K562 (cell line): ENCODE measurements around the gene TMEM132D. TPM values are rescaled to one million over a fixed set of nuclear protein-coding genes. Genes with fewer than 3 reads are reported as not detected.

Experiments
- ATAC-seq: fragments of 200-7000 bp; cut with Tn5 transposase; 3 replicates; pipeline ENCODE4 v1.9.1; 2020; ENCODE audit warnings: moderate library complexity
- BruUV-seq: library from RNA; stranded (reverse); fragments of 400-500 nt; replicated peaks from 2 replicates; lab custom pipeline; 2021; lab: Mats Ljungman, UMichigan
- CTCF ChIA-PET: fragments of 300-600 bp; formaldehyde crosslinking; extraction: SDS; loops from one replicate; lab custom pipeline; 2021; ENCODE audit warnings: low intra/inter-chr PET ratio; lab: Yijun Ruan, JAX
- POLR2A ChIA-PET: fragments of 300-600, 350-650 bp; sonication (Branson Sonifier 250); formaldehyde crosslinking; extraction: SDS; loops from one replicate; lab custom pipeline; 2021; ENCODE audit warnings: antibody characterized with exemption, inconsistent platforms; lab: Yijun Ruan, JAX
- DNase-seq, 4 experiments: peaks; one replicate each; pipeline versions ENCODE4 v3.0.0 to v3.0.0-alpha.2; 2011 to 2018; ENCODE audit warnings: low spot score in 3 of 4, mixed read lengths in 3 of 4; ENCODE audit errors: extremely low read depth in 1 of 4
- FAIRE-seq: peaks from 2 replicates; lab custom pipeline; 2011; peaks lifted over from hg19 to GRCh38; lab: Jason Lieb, UNC
- H2AFZ ChIP-seq: 2 replicates; pipeline ENCODE4 v1.6.0; 2011; ENCODE audit warnings: low read depth, low read length, control low read depth, inconsistent platforms
- H3K27ac ChIP-seq: fragments of 200-600 bp; 3 replicates; pipeline ENCODE4 v1.8.0; 2011; ENCODE audit warnings: low read depth, mild to moderate bottlenecking, control low read depth, inconsistent platforms, low read length, moderate library complexity, mixed read lengths; ENCODE audit errors: extremely low read depth
- H3K27me3 ChIP-seq, 2 experiments: fragments of 300-600 bp in 1 of 2; 2 replicates in 1 of 2; 3 replicates in 1 of 2; pipeline versions ENCODE4 v1.6.0 to v1.8.0; 2011; ENCODE audit warnings: inconsistent platforms in 2 of 2, low read length in 2 of 2, mild to moderate bottlenecking in 1 of 2, mixed read lengths in 1 of 2, moderate library complexity in 1 of 2; ENCODE audit not compliant: control insufficient read depth in 2 of 2, insufficient read depth in 2 of 2
- H3K36me3 ChIP-seq: fragments of 300-600 bp; 3 replicates; pipeline ENCODE4 v1.8.0; 2011; ENCODE audit warnings: mild to moderate bottlenecking, low read length, inconsistent platforms; ENCODE audit not compliant: control insufficient read depth, insufficient read depth
- H3K4me1 ChIP-seq, 2 experiments: fragments of 200-600 bp in 1 of 2; replicated peaks in 1 of 2; 2 replicates in 1 of 2; 3 replicates in 1 of 2; pipeline versions ENCODE4 v1.5.1 to v1.8.0; 2011; ENCODE audit warnings: inconsistent platforms in 2 of 2, low read length in 2 of 2, mild to moderate bottlenecking in 1 of 2, mixed read lengths in 1 of 2, moderate library complexity in 1 of 2; ENCODE audit not compliant: control insufficient read depth in 2 of 2, insufficient read depth in 2 of 2
- H3K4me2 ChIP-seq: 2 replicates; pipeline ENCODE4 v1.6.1; 2011; ENCODE audit warnings: low read length, control low read depth, inconsistent platforms, mixed read lengths; ENCODE audit not compliant: insufficient read depth
- H3K4me3 ChIP-seq: fragments of 200-600 bp; sonication (generic), shearing (Covaris generic); 2 replicates; pipeline ENCODE4 v1.5.1; 2016; ENCODE audit warnings: control low read depth, inconsistent platforms
- H3K79me2 ChIP-seq: fragments of 200-600 bp; 3 replicates; pipeline ENCODE4 v1.8.0; 2011; ENCODE audit warnings: low read length, inconsistent platforms; ENCODE audit not compliant: control insufficient read depth, insufficient read depth
- H3K9ac ChIP-seq, 2 experiments: 2 replicates each; pipeline versions ENCODE4 v1.6.0 to v1.6.1; 2011; ENCODE audit warnings: low read depth in 2 of 2, low read length in 2 of 2, control low read depth in 1 of 2, inconsistent platforms in 1 of 2, mild to moderate bottlenecking in 1 of 2, mixed read lengths in 1 of 2; ENCODE audit not compliant: insufficient read depth in 1 of 2
- H3K9me1 ChIP-seq: one replicate; pipeline ENCODE4 v1.6.0; 2011; ENCODE audit warnings: inconsistent platforms, mild to moderate bottlenecking, low read length, moderate library complexity; ENCODE audit not compliant: control insufficient read depth, insufficient read depth
- H3K9me3 ChIP-seq: replicated peaks from 2 replicates; pipeline ENCODE4 v1.5.1; 2011; ENCODE audit warnings: low read depth, low read length, inconsistent platforms; ENCODE audit not compliant: control insufficient read depth, insufficient read depth
- H4K20me1 ChIP-seq: replicated peaks from 2 replicates; pipeline ENCODE4 v1.6.1; 2011; ENCODE audit warnings: low read length, inconsistent platforms, mixed read lengths; ENCODE audit not compliant: control insufficient read depth, insufficient read depth
- EGR1 ChIP-seq: fragments of 450-650 bp; conservative IDR thresholded peaks from 2 replicates; pipeline ENCODE4 v1.6.1; 2017; ENCODE audit warnings: mild to moderate bottlenecking
- HNRNPLL ChIP-seq: fragments of 200-400 bp; formaldehyde crosslinking; IDR thresholded peaks from 2 replicates; pipeline ENCODE4 v1.6.1; 2017; ENCODE audit warnings: low read length, low read depth, mild to moderate bottlenecking; ENCODE audit not compliant: poor library complexity, severe bottlenecking
- NELFE ChIP-seq: IDR thresholded peaks from 2 replicates; pipeline ENCODE4 v1.6.1; 2011; ENCODE audit warnings: mild to moderate bottlenecking; ENCODE audit not compliant: insufficient read depth, insufficient read length
- ZNF778 ChIP-seq: fragments of 450-650 bp; formaldehyde crosslinking; IDR thresholded peaks from 2 replicates; pipeline ENCODE4 v1.4.0; 2020; ENCODE audit warnings: mild to moderate bottlenecking, moderate library complexity
- WGBS: fragments of 100-300 bp; shearing (Covaris generic); methylation state at CpG from one replicate; pipeline ENCODE4 v1.1.6; 2016; ENCODE audit warnings: low coverage, mixed read lengths; ENCODE audit not compliant: insufficient coverage; ENCODE audit errors: missing lambda C conversion rate; 5-methylcytosine and 5-hydroxymethylcytosine counted together
- in situ Hi-C: fragments of 300-500 bp; cut with MboI; formaldehyde crosslinking; loops from 4 replicates; pipeline ENCODE4 v1.15.0; 2018; ENCODE audit warnings: inconsistent platforms, mixed read lengths
- intact Hi-C: fragments of 100-400 bp; cut with micrococcal nuclease; formaldehyde crosslinking; loops from 2 replicates; pipeline ENCODE4 v1.14.2; 2022
- polyA plus RNA-seq, 8 experiments: library from polyadenylated mRNA; depleted of rRNA in 4 of 8; stranded (reverse) in 5 of 8; unstranded in 3 of 8; fragments of >200 nt; fragmentation: Nextera tagmentation in 2 of 8; fragmentation: Illumina TruSeq in 1 of 8; extraction: Ambion mirVana in 2 of 8; extraction: Trizol in 1 of 8; gene quantifications; 2 replicates each; pipeline versions ENCODE4 v1.2.1 to v1.2.3, GENCODE V29; 2011 to 2014; ENCODE audit warnings: inconsistent platforms in 1 of 8, missing spikeins in 1 of 8
- total RNA-seq, 7 experiments: library from RNA; depleted of rRNA in 6 of 7; stranded (reverse); fragments of >200 nt in 6 of 7; fragmentation: Illumina TruSeq in 2 of 7; extraction: Trizol in 2 of 7; gene quantifications; 2 replicates each; pipeline versions ENCODE4 v1.2.1 to v1.2.3, GENCODE V29; 2011 to 2021; ENCODE audit warnings: low replicate concordance in 1 of 7
- TF ChIP-seq, protein P1 (sequence below): sonication (generic); formaldehyde crosslinking; IDR thresholded peaks from 2 replicates; pipeline ENCODE4 v1.8.0; 2022; ENCODE audit warnings: mild to moderate bottlenecking, missing genetic modification reagents, borderline replicate concordance

TMEM132D gene
- total and polyA plus RNA-seq, 9 of the 15 experiments (the other 6 are each of a cell fraction or from before 2014, with no cell fraction given): not detected

DNA sequence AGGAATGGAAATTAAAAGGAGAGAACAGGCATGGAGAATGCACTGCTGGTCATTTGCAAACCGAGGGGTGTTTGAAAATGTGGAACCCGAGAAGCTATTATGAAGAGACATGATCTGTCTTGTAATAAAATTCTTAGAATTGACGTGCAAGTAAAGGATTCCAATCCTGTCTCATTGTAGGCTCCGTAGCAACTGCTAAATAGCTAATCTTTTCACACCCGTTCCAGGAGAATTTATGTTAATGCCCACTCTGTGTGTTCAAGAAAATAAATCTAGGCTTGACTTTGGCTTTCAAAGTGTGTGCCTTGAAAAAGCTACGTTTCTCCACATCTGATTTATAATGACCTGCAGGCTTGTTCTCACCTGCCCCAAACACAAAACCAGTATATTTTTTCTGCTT, 669.6 kb downstream of the TMEM132D start:
- Histone ChIP-seq H3K79me2 (no peaks in the 10 kb centered on the region), H3K27me3 (no peaks in the 10 kb centered on the region), H4K20me1 (no peaks in the 10 kb centered on the region), H3K4me3 (no peak overlapping the region), H3K9ac (no peak overlapping the region), H3K9me1 (no peaks in the 10 kb centered on the region), H3K27ac (no peak overlapping the region), H3K4me2 (no peak overlapping the region), H3K4me1 (no peaks in the 10 kb centered on the region), H3K9me3 (no peaks in the 10 kb centered on the region), H3K36me3 (no peaks in the 10 kb centered on the region), H2AFZ (no peak overlapping the region)
- intact Hi-C loops: no loop called here
- CTCF ChIA-PET: no interaction called here
- DNase-seq (no peak), ATAC-seq (no peak), FAIRE-seq (no peak)
- in situ Hi-C loops: no loop called here
- TF ChIP-seq EGR1 (no peak), NELFE (no peak), ZNF778 (CRISPR knock-in tag) (no peak), HNRNPLL (no peak)
- TF ChIP-seq, protein P1, sequence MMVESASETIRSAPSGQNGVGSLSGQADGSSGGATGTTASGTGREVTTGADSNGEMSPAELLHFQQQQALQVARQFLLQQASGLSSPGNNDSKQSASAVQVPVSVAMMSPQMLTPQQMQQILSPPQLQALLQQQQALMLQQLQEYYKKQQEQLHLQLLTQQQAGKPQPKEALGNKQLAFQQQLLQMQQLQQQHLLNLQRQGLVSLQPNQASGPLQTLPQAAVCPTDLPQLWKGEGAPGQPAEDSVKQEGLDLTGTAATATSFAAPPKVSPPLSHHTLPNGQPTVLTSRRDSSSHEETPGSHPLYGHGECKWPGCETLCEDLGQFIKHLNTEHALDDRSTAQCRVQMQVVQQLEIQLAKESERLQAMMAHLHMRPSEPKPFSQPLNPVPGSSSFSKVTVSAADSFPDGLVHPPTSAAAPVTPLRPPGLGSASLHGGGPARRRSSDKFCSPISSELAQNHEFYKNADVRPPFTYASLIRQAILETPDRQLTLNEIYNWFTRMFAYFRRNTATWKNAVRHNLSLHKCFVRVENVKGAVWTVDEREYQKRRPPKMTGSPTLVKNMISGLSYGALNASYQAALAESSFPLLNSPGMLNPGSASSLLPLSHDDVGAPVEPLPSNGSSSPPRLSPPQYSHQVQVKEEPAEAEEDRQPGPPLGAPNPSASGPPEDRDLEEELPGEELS: no peak
- POLR2A ChIA-PET: no interaction called here
- WGBS: 0% methylated on average over 6 of the region's 6 CpGs
- no TSS peak for BruUV-seq
